GM21381 (cell line): ENCODE measurements around the gene ARFGEF2.
A peak's percentile ranks its signal among the peaks of the same experiment; 100 is the strongest.
"Not testable (repeated sequence)": the region's sequence is repeated elsewhere in the genome, so short reads cannot be mapped to it uniquely, and the experiment has no call there.

Experiments
- ATAC-seq: cut with Tn5 transposase; IDR thresholded peaks from one replicate; pipeline ENCODE4 v1.9.1; 2021; ENCODE audit warnings: mild to moderate bottlenecking, moderate library complexity; ENCODE audit not compliant: unreplicated experiment

Gene ARFGEF2

GRCh38 chr20:49046087-49046900 is 124.8 kb downstream of the ARFGEF2 start, which contains the start of gene CSE1L:
CSE1L (plus strand) TSS chr20:49046312; CDS start chr20:49058464, 12,152 bp downstream.
- peak; percentile 86 for ATAC-seq

GRCh38 chr20:49052334-49052733 is 130.8 kb downstream of the ARFGEF2 start:
- no peak for ATAC-seq

GRCh38 chr20:49054056-49054643 is 132.6 kb downstream of the ARFGEF2 start:
- peak; percentile 61 for ATAC-seq

- ATAC-seq = no peak
Measured at GRCh38 chr20:49063279-49063678, 141.8 kb downstream of the ARFGEF2 start.

GRCh38 chr20:49074521-49074920 is 153.0 kb downstream of the ARFGEF2 start:
- no peak for ATAC-seq

GRCh38 chr20:49078310-49078709 is 156.8 kb downstream of the ARFGEF2 start:
- ATAC-seq = no peak

GRCh38 chr20:49082295-49082694 is 160.8 kb downstream of the ARFGEF2 start:
- not testable (repeated sequence) for ATAC-seq
